Peyer's patch (tissue), 4 donors: Measurements from ENCODE around the gene SLC5A9. TPM values are rescaled to one million over a fixed set of nuclear protein-coding genes. Genes with fewer than 3 reads are reported as not detected.

Experiments
- DNase-seq, 3 donors: peaks; one replicate each; pipeline ENCODE4 v3.0.0-alpha.2; 2017 to 2019
- H3K27ac ChIP-seq, 4 donors: fragments of 200-600 bp; sonication (generic); one replicate each; pipeline ENCODE4 v1.5.1; 2016 to 2019
- H3K27me3 ChIP-seq, 2 donors: fragments of 200-600 bp; sonication (generic); one replicate each; pipeline ENCODE4 v1.5.1; 2019
- H3K36me3 ChIP-seq, 3 donors: fragments of 200-600 bp; sonication (generic); one replicate each; pipeline ENCODE4 v1.5.1; 2016 to 2019
- H3K4me1 ChIP-seq, 4 donors: fragments of 200-600 bp; sonication (generic); one replicate each; pipeline ENCODE4 v1.5.1; 2016 to 2019
- H3K4me3 ChIP-seq, 4 donors: fragments of 200-600 bp; sonication (generic); 1 replicate in 3 of 4; 2 replicates in 1 of 4; pipeline ENCODE4 v1.5.1; 2016 to 2019; ENCODE audit warnings: mild to moderate bottlenecking in 1 of 4
- H3K9me3 ChIP-seq, 4 donors: fragments of 200-600 bp; sonication (generic); one replicate each; pipeline ENCODE4 v1.5.1; 2016 to 2019; ENCODE audit warnings: mild to moderate bottlenecking in 1 of 4
- POLR2A ChIP-seq, 2 donors: fragments of 450-650 bp; IDR thresholded peaks; one replicate each; pipeline ENCODE4 v1.5.1; 2017; ENCODE audit warnings: antibody characterized with exemption in 2 of 2, mild to moderate bottlenecking in 2 of 2, moderate library complexity in 2 of 2
- total RNA-seq, 4 donors: library from RNA; depleted of rRNA; stranded (reverse); fragments of >200 nt; gene quantifications; one replicate each; pipeline ENCODE4 v1.1.0, GENCODE V29; 2016
- TF ChIP-seq, protein P1 (sequence below), 6 experiments: fragments of 450-650 bp in 4 of 6; fragments of 200-600 bp in 2 of 6; sonication (generic) in 1 of 6; IDR thresholded peaks; one replicate each; pipeline ENCODE4 v1.5.1; 2017 to 2019; ENCODE audit warnings: antibody characterized with exemption in 6 of 6, mild to moderate bottlenecking in 3 of 6, moderate library complexity in 1 of 6

Gene SLC5A9
- total RNA-seq, 4 donors from 2014 or later: 8.3 to 272 (median 210) TPM

DNA sequence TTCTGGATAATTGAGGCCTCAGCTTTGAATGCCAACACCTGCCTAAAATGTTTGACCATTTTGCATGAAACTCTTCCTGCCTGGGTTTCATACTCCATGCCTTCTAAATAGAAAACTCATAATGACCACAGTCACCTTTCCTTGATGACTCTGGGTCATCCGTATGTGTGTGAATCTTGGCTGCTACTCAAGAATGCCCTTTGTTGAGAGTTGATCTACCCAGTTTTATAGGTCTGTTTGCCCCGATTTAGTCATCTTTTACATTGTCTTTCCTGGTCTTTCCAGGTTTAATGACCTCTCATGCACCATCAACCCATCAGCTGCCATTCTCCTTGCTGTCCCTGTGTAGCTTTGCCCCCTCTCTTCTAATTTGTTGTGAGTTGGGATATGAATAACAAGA lies 2.7 kb upstream of the SLC5A9 start:
- Histone ChIP-seq H3K27me3 (no peaks in the 10 kb centered on the region), H3K9me3 (no peaks in the 10 kb centered on the region), H3K36me3 (no peaks in the 10 kb centered on the region), H3K4me1 (peaks cover 0 to 10% (median 4%) of the 10 kb centered on the region in 4 donors), H3K27ac (no peak overlapping the region), H3K4me3 (no peak overlapping the region)
- no peak for DNase-seq
- TF ChIP-seq POLR2A (IDR thresholded peaks at IDR 0.05): no peak
- TF ChIP-seq, protein P1, sequence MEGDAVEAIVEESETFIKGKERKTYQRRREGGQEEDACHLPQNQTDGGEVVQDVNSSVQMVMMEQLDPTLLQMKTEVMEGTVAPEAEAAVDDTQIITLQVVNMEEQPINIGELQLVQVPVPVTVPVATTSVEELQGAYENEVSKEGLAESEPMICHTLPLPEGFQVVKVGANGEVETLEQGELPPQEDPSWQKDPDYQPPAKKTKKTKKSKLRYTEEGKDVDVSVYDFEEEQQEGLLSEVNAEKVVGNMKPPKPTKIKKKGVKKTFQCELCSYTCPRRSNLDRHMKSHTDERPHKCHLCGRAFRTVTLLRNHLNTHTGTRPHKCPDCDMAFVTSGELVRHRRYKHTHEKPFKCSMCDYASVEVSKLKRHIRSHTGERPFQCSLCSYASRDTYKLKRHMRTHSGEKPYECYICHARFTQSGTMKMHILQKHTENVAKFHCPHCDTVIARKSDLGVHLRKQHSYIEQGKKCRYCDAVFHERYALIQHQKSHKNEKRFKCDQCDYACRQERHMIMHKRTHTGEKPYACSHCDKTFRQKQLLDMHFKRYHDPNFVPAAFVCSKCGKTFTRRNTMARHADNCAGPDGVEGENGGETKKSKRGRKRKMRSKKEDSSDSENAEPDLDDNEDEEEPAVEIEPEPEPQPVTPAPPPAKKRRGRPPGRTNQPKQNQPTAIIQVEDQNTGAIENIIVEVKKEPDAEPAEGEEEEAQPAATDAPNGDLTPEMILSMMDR (IDR thresholded peaks at IDR 0.05): no peak

- no peak for DNase-seq
Observed at GRCh38 chr1:48221122-48221521, 1.4 kb upstream of the SLC5A9 start.

DNA sequence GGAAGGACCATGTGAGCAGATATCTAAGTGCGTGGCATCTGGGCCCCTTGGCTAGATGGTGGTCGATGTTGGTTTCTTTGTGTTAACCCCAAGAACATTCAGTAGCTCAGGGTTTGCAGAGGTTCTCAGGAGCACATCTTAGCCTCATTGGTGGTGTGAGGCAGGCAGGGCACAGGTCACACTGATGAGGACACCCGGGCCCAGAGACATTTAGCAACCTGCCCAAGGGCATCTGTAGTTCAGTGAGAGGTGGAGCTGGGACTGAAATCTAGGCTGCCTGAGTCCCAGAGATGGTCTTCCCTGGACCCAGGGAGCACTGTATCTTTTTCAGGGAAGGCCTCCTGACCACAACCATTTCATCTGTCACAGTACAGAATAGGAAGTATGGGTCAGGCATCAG lies 859 bp upstream of the SLC5A9 start:
- Histone ChIP-seq H3K4me3 (no peak overlapping the region), H3K27me3 (no peaks in the 10 kb centered on the region), H3K36me3 (no peaks in the 10 kb centered on the region), H3K4me1 (peaks cover 0 to 10% (median 5%) of the 10 kb centered on the region in 4 donors), H3K9me3 (no peaks in the 10 kb centered on the region), H3K27ac (peak overlapping the region in 3 of 4 donors; percentile 79 to 95 (median 90))
- TF ChIP-seq, protein P1 (IDR thresholded peaks at IDR 0.05): no peak
- no peak for TF ChIP-seq POLR2A (IDR thresholded peaks at IDR 0.05)
- no peak for DNase-seq

More at GRCh38 chr1:48221122-48221521, 1.4 kb upstream of the SLC5A9 start:
- no peak overlapping the region for H3K4me3 ChIP-seq
- H3K36me3 ChIP-seq: no peaks in the 10 kb centered on the region
- peaks cover 0 to 10% (median 5%) of the 10 kb centered on the region in 4 donors for H3K4me1 ChIP-seq
- no peaks in the 10 kb centered on the region for H3K27me3 ChIP-seq
- H3K27ac ChIP-seq: no peak overlapping the region
- TF ChIP-seq POLR2A (IDR thresholded peaks at IDR 0.05): no peak
- TF ChIP-seq, protein P1 (IDR thresholded peaks at IDR 0.05): no peak
- no peaks in the 10 kb centered on the region for H3K9me3 ChIP-seq

GRCh38 chr1:48223366-48224240 lies 1.1 kb downstream of the SLC5A9 start:
- TF ChIP-seq, protein P1 (IDR thresholded peaks at IDR 0.05): no peak
- peak in 1 of 2 donors; percentile 45 for TF ChIP-seq POLR2A (IDR thresholded peaks at IDR 0.05)
- H3K4me1 ChIP-seq: peaks cover 0 to 10% (median 7%) of the 10 kb centered on the region in 4 donors
- no peaks in the 10 kb centered on the region for H3K27me3 ChIP-seq
- H3K4me3 ChIP-seq: peak overlapping the region in 3 of 4 donors; percentile 3 to 57 (median 47)
- peak in 2 of 3 donors; percentile 85 for DNase-seq
- H3K36me3 ChIP-seq: peaks cover 0 to under 1% (median 0%) of the 10 kb centered on the region in 3 donors
- H3K27ac ChIP-seq: peak overlapping the region in 3 of 4 donors; percentile 79 to 95 (median 90)
- H3K9me3 ChIP-seq: no peaks in the 10 kb centered on the region

GRCh38 chr1:48224791-48225190 lies 2.3 kb downstream of the SLC5A9 start:
- peaks cover 0 to 10% (median 0%) of the 10 kb centered on the region in 3 donors for H3K36me3 ChIP-seq
- no peaks in the 10 kb centered on the region for H3K27me3 ChIP-seq
- DNase-seq: no peak
- peak overlapping the region in 1 of 4 donors; percentile 47 for H3K4me3 ChIP-seq
- H3K4me1 ChIP-seq: peaks cover 0 to 10% (median 7%) of the 10 kb centered on the region in 4 donors
- TF ChIP-seq, protein P1 (IDR thresholded peaks at IDR 0.05): no peak
- no peak for TF ChIP-seq POLR2A (IDR thresholded peaks at IDR 0.05)
- H3K9me3 ChIP-seq: no peaks in the 10 kb centered on the region
- H3K27ac ChIP-seq: no peak overlapping the region
